GM19238 (cell line): ENCODE results near the gene FAM3B.

ENCODE experiments used
- DNase-seq: peaks from one replicate; pipeline ENCODE4 v3.0.0; 2011; ENCODE audit warnings: low spot score; ENCODE audit not compliant: insufficient read length

Gene FAM3B

DNA sequence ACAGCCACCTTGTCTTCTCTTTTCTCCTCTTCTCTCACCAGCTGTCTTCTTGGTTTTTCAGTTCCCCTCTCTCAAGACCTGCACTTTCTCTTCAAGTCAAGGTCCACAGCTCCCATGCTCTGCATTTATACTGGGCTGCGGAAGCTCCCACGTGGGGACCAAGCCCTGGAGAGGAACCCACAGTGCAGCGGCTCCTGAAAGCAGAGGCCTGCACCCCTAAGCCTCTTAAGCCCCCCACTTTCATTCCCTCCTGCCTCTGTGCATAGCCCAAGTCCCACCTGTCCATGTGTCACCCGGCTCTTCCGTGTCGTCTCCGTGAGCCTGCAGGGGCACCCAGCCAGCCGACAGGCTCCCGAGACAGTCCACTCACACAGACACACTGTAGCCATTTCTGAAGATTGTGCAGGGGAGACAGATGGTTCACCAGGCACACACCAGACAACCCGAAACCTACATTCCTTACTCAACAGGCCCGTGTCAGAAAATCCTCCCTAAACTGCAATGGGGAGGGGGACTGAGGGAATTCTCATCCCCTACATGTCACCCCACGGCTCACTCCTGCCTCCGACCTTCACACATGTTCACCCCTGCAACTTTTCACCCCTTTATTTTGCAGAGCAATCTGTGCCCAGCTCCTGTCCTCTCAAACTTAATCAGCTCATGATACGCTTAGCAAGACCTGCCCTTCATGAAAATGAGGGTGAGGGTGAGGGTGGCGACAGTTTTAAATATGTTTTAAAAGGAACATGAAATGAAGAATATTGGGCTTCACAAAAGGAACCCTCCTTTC, 51.5 kb downstream of the FAM3B start:
- DNase-seq = peak; percentile 80

DNA sequence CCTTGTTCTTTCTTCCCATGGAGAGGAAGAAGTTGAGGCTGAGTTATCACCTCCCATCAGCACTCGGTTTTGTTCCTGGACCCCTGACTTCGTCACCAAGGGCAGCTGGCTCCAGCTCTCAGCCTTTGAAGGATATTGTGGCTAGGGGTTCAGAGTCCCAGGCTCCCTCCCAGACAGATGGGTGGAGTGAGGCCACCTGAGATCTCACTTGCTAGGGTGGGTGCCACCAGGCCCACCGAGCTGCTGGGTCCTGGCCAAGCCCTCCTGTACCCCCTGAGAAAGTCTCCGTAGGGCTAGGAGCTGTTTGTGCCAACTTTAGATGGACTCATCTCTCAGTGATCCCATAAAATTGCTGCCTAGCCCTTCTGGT, 52.1 kb downstream of the FAM3B start:
- DNase-seq = no peak

DNA sequence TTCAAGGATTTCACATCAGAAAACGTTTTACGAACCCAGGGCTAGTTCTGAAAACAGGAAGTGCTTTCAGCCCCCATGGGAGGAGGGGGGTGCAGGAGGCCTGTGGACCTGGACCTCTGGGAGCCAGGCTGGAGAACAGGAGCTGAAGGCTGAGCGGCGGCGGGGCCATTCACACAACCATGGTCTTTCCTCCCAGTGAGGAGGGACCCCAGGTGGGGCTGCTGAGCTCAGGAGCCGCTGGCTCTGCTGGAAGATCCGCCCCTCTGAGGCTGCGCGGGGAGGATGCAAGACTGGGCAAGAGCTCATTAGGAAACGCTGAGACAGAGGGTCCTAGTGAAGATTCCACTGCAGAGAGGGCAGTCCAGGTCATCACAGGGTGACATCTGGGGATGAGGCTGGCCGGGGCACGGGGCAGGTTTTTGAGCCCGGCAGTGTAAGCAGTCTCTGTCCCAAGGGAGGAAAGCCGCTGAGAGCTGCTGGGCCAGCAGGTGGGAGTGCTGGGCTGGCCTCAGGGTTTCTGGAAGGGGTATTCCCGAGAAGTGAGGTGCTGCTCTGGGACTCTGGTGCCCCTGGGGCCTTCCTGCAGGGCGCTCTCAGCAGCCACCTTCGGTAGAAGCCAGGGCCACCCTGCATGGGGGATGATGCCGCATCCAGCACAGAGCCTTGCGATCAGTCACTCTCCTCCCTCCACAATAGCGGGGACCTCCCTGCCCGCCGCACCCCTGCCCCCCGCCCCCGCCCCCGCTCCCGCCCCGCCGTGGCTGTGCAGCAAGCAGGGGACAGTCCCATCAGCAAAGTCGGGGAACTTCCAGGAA, 52.7 kb downstream of the FAM3B start:
- peak; percentile 54 for DNase-seq

DNA sequence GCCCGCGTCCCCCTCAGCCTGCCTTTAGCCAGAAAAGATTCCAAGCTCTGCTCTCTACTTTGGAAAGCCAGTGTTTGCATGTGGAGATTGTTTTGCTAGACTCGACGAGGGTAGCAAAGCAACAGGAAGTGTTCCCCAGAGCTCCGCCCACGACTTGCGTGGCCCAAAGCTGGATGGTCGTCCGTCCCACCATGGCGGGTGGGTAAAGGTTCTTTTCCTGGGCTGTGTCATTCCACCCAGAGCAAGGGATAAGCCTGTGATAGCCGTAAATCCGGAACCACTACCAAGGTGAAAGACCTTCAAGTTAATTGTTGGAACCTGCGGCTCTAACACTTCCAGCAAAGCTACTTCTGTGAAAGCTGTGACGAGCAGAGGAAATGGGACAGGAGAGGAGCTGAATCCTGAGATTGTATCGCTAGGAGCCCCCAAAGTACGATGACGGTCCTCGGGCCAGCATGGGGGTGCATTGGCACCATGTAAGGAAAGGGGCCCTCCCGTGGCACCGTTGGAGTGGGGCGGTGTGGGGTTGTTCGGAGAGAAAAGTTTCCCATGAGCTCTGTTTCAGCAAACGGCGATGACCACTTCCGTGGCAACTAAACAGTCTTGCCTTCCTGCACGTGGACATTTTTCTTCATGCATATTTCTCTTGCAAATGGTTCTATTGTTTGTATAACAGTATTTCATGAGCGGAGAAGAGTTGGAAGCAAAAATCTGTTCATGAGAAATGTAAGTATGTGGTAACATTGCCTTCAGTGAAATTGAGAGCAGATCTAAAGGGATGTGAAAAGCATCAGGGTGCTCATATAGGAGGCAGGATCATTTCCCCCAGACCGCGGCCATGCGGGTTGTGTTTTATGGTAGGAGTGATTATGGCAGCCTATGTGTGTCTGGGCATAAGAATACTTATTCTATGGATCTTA, 53.6 kb downstream of the FAM3B start:
- peak; percentile 33 for DNase-seq

DNA sequence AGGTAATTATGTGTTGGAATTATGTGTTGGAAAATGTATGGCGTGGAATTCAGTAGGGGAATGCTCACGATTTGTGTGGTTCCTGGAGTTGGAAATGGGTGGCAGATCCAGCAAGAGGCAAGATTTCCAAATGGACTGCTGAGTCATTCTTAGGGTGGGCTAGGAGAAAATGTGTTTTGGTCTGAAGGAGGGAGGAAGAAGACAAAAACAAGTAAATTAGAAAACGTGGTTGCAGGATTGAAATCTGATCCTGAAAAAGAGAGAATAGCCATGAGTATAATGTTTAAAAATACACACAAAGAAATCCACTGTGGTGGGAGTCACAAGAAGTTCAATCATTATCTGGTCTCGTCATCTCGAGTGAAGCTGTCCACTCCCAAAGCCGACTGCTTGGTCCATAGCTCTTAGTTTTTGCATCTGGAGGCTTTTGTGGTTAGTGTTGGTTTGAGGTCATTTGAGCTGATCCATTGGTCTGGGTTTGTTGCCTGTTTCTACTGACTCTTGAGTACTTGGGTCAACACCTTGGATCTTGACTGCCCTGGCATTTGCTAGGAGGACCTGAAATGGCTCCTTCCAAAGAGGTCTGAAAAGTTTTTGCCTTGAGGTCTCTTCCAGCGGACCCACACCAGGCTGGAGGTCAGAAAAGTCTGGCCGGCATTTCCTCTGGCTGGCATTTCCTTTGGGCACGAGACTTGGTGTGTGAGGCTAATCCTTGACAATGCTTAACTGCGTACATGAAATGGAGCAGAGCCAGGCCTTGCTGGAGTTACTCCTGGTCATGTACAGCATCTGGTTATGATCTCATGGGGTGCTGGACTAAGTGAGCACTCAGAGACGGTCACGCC, 54.5 kb downstream of the FAM3B start:
- DNase-seq = no peak

DNA sequence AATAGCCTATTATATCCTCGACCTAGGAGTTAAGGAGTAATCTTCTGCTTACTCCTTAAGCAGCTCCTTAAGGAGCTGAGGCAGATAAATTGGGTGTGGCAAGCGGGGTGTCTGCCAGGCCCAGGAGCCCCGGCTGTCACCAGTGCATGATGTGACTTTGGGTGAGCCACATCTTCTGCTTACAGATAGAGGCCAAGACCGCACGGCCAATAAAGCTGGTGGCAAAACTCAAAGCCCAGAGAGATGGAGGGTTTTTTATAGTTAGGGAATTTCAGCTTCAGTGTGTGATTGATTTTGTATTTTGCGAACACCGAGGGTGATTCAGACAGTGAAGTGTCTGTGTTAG, 55.1 kb downstream of the FAM3B start:
- DNase-seq = no peak

DNA sequence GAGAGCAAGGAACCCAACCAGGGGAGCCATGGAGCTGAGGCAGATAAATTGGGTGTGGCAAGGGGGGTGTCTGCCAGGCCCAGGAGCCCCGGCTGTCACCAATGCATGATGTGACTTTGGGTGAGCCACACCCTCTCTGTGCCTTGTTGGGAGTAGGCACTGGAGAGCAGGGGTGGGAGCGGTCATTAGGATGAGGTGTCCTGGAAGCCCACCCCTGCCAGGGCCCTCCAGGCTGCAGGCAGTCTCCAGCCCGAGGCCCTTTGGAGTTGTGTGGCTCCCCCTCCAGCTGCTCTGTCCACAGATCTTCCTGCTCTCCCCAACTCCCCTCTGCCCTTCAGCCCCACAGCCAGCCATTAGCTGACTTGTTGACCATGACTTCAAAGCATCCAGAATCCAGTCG, 56.7 kb downstream of the FAM3B start:
- no peak for DNase-seq

DNA sequence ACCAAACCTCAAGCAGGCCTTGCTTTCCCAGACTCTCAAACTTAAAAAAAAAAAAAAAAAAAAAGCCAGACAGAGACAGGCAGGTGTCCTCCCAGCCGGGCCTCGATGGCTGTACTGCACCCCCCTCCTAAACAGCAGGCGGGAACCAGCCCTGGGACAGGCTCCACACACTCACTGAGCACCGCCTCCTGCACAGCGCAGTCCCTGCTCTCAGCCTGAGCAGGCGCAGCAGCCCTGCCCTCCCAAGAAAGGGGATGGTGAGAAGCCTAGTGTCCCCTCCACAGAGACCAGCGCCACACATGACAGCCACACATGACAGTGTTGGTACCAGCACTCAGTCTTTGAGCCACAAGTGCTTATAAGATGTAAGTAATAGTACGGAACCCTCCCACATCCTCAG, 57.2 kb downstream of the FAM3B start:
- DNase-seq = no peak

DNA sequence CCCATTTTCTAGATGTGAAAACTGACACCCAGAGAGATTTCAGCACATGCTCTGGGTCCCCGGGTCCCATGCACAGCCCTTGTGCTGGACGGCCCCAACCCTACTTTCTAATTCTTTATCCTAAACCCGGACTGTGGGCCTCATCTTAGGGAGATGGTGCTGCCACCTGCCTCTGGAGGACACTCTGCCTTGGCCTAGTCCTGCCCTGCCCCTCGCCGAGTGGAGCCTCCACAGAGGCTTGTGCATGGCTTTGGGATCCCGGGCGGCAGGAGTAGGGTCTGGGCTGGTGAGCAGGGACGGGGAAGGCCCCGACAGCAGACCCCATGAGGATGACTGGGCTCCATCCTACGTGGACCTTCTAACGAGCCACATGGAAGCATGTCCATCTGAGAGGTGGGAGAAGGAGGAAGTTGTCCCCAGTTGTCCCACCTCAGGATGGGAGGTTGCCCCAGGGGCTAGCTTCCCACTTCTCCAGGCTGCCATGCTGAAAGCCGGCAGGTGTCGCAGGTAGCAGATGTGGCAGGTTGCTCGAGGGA, 57.6 kb downstream of the FAM3B start:
- no peak for DNase-seq

DNA sequence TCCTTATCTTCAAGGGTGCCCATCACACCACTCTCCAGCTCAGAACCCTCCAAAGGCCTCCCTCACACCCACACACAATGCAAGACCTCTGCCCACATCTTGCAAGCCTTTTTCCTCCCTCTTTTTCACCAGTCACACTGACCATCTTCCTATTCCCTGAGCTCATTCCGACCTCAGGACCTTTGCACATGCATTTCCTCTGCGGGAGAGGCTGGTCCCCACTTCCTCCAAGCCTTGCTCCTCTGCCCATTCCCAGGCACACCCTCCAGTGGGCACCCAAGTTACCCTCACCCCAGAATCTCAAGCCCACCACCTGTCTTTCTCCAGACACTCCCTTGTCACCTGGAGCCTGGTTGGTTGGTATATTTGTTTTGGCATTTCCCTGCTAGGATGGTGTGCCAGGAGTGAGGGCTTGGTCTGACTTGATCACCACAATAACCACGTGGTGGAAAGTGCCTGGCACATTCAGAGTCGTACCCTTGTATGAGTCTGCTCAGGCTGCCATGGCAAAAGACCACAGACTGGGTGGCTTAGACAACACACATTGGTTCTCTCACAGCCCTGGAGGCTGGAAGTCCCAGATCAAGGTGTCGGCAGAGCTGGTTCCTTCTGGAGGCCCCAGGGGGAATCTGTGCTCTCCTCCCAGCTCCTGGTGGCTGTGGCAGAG, 58.4 kb downstream of the FAM3B start:
- no peak for DNase-seq

DNA sequence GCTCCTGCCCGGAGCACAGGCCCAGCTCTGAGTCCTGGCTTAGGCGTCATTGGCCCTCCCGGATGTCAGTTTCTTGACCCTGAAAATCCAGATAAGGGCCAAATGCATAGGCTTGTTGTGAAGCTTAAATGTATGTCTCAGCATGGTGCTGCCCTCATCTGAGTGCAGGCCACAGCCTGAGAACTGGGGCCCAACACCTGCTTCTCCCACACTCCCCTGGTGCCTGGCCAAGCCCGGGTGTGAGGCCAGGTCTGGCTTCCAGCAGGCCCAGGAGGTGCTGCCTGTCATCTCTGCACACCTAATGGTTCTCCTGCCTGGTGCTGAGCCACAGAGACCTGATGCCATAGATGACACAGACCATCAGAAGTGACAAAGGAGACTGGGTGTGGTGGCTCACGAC, 59.3 kb downstream of the FAM3B start:
- no peak for DNase-seq

DNA sequence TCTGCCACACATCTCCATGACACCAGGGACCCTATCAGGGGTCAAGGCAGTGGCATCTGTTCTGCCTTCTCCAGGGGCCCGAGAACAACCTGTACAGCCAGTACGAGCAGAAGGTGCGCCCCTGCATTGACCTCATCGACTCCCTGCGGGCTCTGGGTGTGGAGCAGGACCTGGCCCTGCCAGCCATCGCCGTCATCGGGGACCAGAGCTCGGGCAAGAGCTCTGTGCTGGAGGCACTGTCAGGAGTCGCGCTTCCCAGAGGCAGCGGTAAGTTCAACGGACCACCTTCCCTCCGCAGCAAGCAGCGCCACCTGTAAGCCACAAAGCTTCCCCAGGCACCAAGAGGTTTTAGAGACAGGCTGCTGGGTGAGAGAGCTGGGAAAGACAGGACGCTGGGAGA, 61.1 kb downstream of the FAM3B start:
- no peak for DNase-seq

DNA sequence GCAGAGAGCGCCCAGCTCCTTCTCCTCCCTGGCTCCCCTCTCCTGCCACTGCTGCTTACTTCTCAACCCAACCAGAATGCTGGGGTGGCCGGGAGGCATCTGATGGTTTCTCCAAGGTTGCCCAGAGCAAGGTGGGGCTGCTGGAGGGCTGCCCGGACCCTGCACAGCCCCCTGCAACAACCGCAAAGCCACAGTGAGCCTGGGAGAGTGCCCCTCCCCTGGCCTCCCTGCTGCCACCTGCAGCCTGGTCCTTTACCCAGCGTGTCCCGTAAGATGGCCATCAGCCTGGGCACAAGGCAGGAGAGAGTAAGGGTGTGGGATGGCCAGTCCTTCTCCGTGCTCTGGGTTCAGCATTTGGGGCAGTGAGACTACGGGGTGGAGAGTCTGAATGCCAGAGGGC, 62.2 kb downstream of the FAM3B start:
- DNase-seq = no peak

DNA sequence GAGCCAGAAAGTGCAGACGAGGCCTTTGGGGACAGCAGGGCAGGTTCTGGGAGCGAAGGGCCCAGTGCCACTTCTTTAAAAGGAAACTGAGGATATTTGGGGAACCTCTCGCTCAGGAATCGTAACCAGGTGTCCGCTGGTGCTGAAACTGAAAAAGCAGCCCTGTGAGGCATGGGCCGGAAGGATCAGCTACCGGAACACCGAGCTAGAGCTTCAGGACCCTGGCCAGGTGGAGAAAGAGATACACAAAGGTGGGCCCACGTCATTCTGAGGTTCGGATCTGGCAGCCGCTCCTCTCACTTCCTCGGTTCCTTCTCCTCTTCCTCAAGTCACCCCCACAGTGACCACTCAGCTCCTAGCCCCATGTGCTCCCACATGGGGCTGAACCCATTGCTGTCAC, 63.3 kb downstream of the FAM3B start:
- no peak for DNase-seq

DNA sequence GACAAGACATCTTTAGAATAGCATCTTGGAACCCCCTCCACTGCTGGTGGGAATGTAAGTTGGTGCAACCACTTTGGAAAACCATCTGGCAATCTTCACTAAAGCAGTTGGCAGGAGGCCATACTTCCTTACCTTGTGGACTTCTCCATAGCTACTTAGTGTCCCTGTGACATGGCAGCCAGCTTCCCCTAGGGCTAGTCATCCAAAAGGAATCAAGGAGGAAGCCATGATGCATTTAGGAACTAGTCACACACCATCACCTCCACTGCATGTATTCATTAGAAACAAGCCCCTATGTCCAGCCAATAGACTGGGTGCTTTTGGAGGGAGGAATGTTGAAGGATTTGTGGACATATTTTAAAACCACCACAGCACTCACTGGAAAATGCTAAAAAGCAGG, 65.1 kb downstream of the FAM3B start:
- DNase-seq = no peak

DNA sequence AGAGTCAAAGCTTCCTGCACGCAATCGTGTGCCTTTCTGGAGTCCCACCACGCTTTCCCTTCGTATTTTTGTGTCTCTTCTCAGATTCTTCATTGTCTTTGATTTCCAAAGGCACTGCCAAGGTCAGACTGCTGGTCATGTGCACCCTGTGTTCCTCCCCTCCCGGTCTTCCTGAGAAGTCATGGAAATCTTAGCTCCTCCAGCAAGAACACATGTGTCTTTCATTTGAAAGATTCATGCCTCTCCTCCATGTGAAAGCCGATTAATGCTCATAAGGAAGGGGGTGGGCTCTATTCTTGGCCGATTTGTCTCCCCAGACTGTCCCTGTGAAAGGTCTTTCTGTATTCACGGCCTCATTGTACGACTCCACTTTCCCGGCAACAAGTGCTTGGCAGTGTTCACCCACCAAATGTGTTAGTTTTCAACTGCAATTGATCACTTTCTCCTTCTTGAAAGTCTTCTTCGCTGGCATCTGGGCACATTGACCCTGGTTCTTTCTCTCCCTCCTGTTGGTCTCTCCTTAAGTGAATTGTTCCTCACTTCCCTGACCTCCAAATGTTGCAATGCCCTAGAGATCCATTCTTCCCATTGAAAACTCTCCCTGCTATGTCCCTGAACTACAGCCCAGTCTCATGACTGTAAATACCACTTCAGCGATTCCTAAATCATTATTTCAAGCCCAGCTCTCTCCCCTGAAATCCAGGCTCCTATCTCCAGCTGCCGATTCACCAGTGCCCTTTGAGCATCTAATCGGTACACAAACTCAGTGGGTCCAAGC, 70.6 kb downstream of the FAM3B start:
- no peak for DNase-seq

DNA sequence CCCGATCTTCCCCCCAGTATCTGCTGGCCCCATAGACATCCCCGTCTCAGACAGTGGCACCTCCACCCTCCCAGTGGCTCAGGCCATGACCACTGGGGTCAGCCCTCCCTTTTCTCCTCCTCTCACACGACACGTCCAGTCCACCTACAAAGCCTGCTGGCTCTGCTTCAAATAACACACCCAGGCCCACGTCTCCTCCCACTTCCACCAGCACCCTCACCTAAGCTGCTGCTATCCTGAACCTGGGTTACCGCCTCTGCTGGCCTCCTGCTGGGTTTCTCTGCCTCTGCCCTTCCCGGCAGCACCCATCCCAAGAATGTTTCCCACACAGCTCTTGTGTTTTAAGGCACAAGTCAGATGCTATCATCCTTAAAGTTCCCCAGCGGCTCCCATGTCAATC, 71.2 kb downstream of the FAM3B start:
- no peak for DNase-seq

DNA sequence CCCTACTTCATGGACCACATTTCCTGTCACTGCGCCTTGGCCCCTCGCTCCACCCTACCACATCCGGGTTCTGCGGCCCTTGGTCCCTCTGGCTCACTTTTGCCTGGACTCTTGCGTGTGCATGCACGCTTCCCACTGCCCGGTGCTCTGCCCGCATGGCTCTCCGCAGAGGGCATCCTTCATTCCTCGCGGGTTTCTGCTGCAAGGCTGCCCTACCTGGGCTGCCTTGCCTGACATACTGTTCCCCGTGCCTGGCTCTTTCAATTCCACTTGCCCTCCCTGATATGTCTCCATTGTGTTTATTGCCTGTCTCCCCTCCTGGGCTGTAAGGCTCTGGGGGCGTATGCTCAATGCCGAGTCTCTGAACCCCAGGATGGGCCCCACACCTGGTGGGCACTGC, 71.7 kb downstream of the FAM3B start:
- no peak for DNase-seq

DNA sequence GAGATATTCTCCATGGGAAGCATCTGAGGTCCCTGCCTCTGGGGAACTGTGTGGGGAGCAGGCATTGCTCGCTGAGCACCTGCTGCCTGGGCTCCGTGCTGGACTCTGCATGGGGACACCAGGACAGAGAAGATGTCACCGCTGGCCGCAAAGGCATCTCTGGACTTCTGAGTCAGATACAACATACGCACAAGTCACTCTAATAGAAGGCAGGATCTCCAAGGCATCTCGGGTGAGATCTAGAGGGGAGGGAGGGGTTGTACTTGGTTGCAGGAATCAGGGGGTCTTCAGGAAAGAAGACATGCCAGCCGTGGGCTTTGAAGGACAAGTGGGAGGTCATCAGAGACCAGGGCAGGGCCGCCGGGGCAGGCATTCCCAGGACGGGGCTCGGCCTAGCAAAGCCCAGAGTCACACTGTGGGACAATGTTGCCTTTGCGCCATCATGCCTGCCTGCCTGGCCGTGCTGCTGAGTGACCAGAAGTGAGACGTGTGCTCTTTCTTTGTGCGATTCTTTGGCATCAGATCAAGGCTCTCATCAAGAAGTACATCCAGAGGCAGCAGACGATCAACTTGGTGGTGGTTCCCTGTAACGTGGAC, 73.5 kb downstream of the FAM3B start:
- DNase-seq = no peak
